Type B pancreatic cell (in vitro differentiated cells): ENCODE data around the gene FOXO4. TPM values are rescaled to one million over a fixed set of nuclear protein-coding genes. Genes with fewer than 3 reads are reported as not detected.

Experiments used
- DNase-seq: peaks from one replicate; pipeline ENCODE4 v3.0.0; 2021; ENCODE audit warnings: mixed read lengths; ENCODE audit not compliant: unreplicated experiment; ENCODE audit errors: extremely low spot score
- H3K27ac Mint-ChIP-seq: 2 replicates; pipeline ENCODE4 v1.8.0; 2021; ENCODE audit warnings: mild to moderate bottlenecking, mixed read lengths
- H3K27me3 Mint-ChIP-seq: 2 replicates; pipeline ENCODE4 v1.8.0; 2021; ENCODE audit warnings: mixed read lengths
- H3K36me3 Mint-ChIP-seq: 2 replicates; pipeline ENCODE4 v1.8.0; 2021; ENCODE audit warnings: mixed read lengths
- H3K4me1 Mint-ChIP-seq: one replicate; pipeline ENCODE4 v1.8.0; 2021; ENCODE audit warnings: mixed read lengths; ENCODE audit not compliant: unreplicated experiment
- H3K4me3 Mint-ChIP-seq: 2 replicates; pipeline ENCODE4 v1.8.0; 2021; ENCODE audit warnings: mild to moderate bottlenecking, mixed read lengths
- H3K9me3 Mint-ChIP-seq: 2 replicates; pipeline ENCODE4 v1.8.0; 2021; ENCODE audit warnings: mixed read lengths
- total RNA-seq: library from RNA; stranded (reverse); gene quantifications from 2 replicates; pipeline ENCODE4 v1.2.1, GENCODE V29; 2021; ENCODE audit warnings: low replicate concordance
- TF ChIP-seq, protein P1 (sequence below): fragments of 200-600 bp; sonication (generic); conservative IDR thresholded peaks from 2 replicates; pipeline ENCODE4 v1.5.0; 2021; ENCODE audit warnings: antibody characterized with exemption, mild to moderate bottlenecking

Gene FOXO4
- total RNA-seq, 1 donor from 2014 or later = 18.8 TPM

DNA sequence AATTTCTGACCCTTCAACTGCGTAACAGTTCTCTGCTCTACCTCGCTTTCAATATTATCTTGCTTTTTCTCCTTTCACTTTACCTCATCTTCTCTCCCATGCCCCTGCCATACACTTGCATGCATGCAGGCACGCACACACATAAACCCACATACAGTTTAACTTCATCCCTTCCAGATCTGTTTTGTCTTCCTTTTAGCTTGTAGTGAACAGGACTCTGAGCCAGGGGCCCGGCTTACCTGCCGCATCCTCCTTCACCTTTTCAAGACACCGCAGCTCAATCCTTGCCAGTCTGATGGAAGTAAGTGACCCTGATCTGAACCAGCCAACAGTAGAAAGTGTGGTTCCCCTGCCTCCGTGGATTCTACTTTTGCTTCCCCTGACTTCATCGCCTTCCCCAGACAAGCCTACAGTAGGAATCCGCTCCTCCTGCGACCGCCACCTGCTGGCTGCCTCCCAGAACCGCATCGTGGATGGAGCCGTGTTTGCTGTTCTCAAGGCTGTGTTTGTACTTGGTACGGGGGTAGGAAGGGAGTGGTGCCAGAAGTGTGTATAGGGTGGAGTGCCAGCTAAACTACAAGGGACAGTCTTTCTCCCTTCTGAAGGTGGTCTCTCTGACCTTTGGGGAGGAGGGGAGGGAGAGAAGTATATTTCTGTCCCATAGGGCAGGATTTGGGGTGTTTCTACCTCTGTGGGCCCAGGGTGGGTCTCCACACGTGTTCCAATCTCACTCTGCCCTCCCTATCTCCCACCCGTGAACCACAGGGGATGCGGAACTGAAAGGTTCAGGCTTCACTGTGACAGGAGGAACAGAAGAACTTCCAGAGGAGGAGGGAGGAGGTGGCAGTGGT is 33.5 kb downstream of the FOXO4 start:
- H3K27me3 Mint-ChIP-seq = no peaks in the 10 kb centered on the region
- peaks cover 17% of the 10 kb centered on the region for H3K36me3 Mint-ChIP-seq
- peaks cover 5% of the 10 kb centered on the region for H3K4me1 Mint-ChIP-seq
- no peak overlapping the region for H3K4me3 Mint-ChIP-seq
- peak overlapping the region; percentile 3 for H3K27ac Mint-ChIP-seq
- no peaks in the 10 kb centered on the region for H3K9me3 Mint-ChIP-seq
- TF ChIP-seq, protein P1, sequence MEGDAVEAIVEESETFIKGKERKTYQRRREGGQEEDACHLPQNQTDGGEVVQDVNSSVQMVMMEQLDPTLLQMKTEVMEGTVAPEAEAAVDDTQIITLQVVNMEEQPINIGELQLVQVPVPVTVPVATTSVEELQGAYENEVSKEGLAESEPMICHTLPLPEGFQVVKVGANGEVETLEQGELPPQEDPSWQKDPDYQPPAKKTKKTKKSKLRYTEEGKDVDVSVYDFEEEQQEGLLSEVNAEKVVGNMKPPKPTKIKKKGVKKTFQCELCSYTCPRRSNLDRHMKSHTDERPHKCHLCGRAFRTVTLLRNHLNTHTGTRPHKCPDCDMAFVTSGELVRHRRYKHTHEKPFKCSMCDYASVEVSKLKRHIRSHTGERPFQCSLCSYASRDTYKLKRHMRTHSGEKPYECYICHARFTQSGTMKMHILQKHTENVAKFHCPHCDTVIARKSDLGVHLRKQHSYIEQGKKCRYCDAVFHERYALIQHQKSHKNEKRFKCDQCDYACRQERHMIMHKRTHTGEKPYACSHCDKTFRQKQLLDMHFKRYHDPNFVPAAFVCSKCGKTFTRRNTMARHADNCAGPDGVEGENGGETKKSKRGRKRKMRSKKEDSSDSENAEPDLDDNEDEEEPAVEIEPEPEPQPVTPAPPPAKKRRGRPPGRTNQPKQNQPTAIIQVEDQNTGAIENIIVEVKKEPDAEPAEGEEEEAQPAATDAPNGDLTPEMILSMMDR = peak; percentile 82
- DNase-seq = peak; percentile 76

DNA sequence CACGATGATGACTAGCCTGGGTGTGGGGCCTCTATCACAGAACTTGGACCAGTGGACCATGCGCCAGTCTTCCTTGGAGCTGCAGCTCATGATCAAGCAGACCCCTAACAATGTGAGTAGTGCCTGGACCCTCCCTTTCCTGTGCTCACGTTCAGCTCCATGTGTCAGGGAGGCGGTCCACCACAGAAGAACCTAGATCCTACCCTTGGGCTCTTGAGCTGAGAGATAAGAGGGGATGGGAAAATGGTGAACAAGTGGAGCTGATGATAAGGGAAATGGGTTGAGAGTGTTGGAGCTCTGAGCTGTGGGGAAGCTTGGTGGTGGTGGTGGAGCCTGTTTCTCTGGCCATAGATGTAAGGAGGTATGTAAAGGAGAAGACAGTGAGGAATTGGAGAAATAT is 35.9 kb downstream of the FOXO4 start:
- DNase-seq = no peak
- no peak overlapping the region for H3K4me3 Mint-ChIP-seq

DNA sequence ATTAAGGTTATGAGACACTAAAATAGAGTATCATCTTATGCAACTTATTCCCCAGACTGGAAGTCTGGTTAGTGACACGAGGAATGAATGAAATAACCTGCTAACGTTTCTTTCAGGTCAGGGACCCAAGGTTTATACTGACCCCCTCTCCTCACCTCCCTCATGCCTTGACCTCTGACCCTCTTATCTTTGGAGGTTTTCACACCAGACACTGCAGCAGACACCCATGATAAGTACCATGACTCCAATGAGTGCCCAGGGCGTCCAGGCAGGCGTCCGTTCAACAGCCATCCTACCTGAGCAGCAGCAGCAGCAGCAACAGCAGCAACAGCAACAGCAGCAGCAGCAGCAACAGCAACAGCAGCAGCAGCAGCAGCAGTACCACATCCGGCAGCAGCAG is 44.8 kb downstream of the FOXO4 start:
- Mint-ChIP-seq H3K4me1 (no peaks in the 10 kb centered on the region), H3K36me3 (peaks cover 15% of the 10 kb centered on the region), H3K27me3 (no peaks in the 10 kb centered on the region), H3K27ac (no peak overlapping the region), H3K4me3 (no peak overlapping the region), H3K9me3 (no peaks in the 10 kb centered on the region)
- no peak for DNase-seq
- TF ChIP-seq, protein P1 = no peak

More for the DNA sequence above, 35.9 kb downstream of the FOXO4 start:
- no peaks in the 10 kb centered on the region for H3K9me3 Mint-ChIP-seq
- peaks cover 5% of the 10 kb centered on the region for H3K4me1 Mint-ChIP-seq
- no peak overlapping the region for H3K27ac Mint-ChIP-seq
- no peaks in the 10 kb centered on the region for H3K27me3 Mint-ChIP-seq
- TF ChIP-seq, protein P1 = no peak
- H3K36me3 Mint-ChIP-seq = peaks cover 23% of the 10 kb centered on the region

DNA sequence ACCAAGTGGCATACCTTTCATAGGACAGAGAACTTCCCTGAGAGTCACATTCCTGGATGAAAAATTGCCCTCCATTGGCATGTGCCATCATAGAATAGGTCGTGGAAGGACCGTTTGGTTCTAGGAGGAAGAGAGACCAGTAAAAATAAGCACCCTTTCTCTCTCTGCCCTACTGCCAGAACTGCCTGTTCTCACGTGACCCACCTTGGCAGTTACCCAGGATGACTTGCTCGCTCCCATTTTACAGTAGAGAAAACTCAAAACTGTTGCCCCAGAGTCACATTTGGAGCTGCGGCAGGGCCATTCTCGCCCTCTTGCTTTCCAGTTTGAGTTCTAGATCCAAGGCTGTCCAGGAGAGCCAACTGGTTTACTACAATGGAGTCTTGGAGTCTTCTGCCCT is 47.9 kb downstream of the FOXO4 start:
- H3K4me1 Mint-ChIP-seq = no peaks in the 10 kb centered on the region
- TF ChIP-seq, protein P1 = no peak
- H3K27ac Mint-ChIP-seq = no peak overlapping the region
- peaks cover 4% of the 10 kb centered on the region for H3K27me3 Mint-ChIP-seq
- DNase-seq = no peak
- peaks cover 6% of the 10 kb centered on the region for H3K36me3 Mint-ChIP-seq
- H3K9me3 Mint-ChIP-seq = no peaks in the 10 kb centered on the region
- H3K4me3 Mint-ChIP-seq = no peak overlapping the region

DNA sequence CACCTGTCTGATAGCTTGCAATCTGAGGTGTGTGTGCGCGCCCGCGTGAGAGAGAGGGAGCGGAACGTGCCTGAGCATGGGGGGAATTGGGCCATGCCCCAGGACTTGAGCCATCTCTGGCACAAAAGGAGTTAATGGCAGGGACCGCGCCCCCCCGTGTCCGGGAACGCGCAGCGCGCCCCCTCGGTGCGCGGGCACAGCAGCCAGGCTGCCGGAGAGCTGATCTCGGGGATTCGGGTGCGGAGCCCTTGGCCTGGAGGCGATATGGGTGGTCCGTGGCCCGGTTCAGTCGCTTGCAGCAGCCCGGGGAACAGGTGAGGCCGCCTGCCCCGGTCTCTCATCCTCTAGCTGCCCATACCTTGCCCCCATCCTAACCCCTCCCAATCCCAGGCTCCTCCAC is 49.0 kb downstream of the FOXO4 start, which contains the start of gene NLGN3:
NLGN3 (plus strand) TSS at position 191 of the 400 bp plus-strand sequence. CDS start 2,909 bp downstream, outside the sequence.
- H3K27ac Mint-ChIP-seq = peak within 1 kb of the TSS; percentile 28
- peak within 1 kb of the TSS; percentile 89 for H3K4me3 Mint-ChIP-seq
- TF ChIP-seq, protein P1 = no peak
- H3K27me3 Mint-ChIP-seq = peaks cover 4% of the 10 kb centered on the region
- H3K36me3 Mint-ChIP-seq = no peaks in the 10 kb centered on the region
- no peaks in the 10 kb centered on the region for H3K9me3 Mint-ChIP-seq
- DNase-seq = no peak
- no peaks in the 10 kb centered on the region for H3K4me1 Mint-ChIP-seq
